Breast epithelium (tissue), 3 donors: Measurements from ENCODE around the gene CIROP.

ENCODE experiments used
- POLR2AphosphoS5 ChIP-seq, 3 donors: sonication (generic); formaldehyde crosslinking; IDR thresholded peaks; one replicate each; pipeline ENCODE4 v1.6.1; 2017; ENCODE audit warnings: antibody characterized with exemption in 3 of 3
- TF ChIP-seq, protein P1 (sequence below), 3 donors: fragments of 450-650 bp; IDR thresholded peaks; one replicate each; pipeline ENCODE4 v1.5.1; 2016 to 2017; ENCODE audit warnings: antibody characterized with exemption in 3 of 3, mild to moderate bottlenecking in 3 of 3, moderate library complexity in 3 of 3

DNA sequence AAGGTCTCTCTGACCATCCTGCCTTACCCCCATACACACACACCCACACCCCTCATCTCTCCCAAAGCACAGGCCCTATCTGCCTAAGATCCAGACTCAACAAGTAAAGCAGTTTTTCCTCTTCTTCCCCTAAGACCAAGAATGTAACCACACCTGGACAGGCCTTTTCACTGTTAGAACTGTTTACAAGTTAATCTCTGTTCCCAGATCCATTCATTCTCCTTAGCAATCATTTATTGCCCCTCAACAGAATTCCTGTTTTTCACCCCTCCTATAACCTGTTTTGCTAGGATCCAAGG lies 1.9 kb upstream of the CIROP start:
- TF ChIP-seq, protein P1, sequence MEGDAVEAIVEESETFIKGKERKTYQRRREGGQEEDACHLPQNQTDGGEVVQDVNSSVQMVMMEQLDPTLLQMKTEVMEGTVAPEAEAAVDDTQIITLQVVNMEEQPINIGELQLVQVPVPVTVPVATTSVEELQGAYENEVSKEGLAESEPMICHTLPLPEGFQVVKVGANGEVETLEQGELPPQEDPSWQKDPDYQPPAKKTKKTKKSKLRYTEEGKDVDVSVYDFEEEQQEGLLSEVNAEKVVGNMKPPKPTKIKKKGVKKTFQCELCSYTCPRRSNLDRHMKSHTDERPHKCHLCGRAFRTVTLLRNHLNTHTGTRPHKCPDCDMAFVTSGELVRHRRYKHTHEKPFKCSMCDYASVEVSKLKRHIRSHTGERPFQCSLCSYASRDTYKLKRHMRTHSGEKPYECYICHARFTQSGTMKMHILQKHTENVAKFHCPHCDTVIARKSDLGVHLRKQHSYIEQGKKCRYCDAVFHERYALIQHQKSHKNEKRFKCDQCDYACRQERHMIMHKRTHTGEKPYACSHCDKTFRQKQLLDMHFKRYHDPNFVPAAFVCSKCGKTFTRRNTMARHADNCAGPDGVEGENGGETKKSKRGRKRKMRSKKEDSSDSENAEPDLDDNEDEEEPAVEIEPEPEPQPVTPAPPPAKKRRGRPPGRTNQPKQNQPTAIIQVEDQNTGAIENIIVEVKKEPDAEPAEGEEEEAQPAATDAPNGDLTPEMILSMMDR (IDR thresholded peaks at IDR 0.05) = no peak
- no peak for TF ChIP-seq POLR2AphosphoS5 (IDR thresholded peaks at IDR 0.05)
